Skin of body (tissue), 2 donors: Measurements from ENCODE around the gene SPARCL1. TPM values are rescaled to one million over a fixed set of nuclear protein-coding genes. Genes with fewer than 3 reads are reported as not detected.

Source experiments
- DNase-seq: peaks from one replicate; lab custom pipeline; 2025; lab: John Stamatoyannopoulos, UW
- total RNA-seq: library from RNA; depleted of rRNA; stranded (reverse); fragments of >200 nt; gene quantifications from one replicate; pipeline ENCODE4 v1.2.3, GENCODE V29; 2014

SPARCL1 gene
- total RNA-seq, 1 donor from 2014 or later = 118 TPM

DNA sequence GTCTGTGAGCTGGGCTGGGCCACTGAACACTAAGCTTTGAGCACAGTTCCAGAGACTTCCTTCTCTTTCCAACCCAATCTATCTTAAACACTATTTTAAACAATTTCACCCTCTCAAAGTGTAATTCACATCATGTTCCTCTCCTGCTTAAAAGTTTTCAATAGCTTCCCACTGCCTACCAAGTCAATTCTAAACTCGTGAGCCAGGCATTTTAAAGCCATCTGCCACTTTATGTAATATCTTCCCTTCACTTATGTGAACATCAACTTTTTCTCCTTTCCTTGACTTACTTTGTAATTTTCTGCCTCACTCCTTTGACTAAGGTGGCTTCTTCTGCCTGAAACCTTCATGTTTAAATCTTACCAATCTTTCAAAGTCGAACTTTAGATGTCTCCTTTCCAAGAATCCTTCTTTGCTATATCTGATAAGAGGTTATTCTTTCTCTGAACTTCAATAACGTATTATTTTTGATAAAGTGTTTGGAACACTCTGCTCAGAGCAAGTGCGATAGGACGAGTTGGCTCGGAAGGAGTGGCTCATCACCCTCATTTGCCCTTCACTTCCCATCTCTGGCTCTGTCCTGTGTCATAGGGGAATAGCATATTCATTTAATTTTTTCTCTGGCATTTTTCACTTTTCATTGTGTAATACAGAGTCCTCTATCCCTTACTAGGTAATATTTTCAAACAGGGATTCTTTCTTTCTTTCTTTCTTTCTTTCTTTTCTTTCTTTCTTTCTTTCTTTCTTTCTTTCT, 13.0 kb upstream of the SPARCL1 start:
- DNase-seq = no peak

DNA sequence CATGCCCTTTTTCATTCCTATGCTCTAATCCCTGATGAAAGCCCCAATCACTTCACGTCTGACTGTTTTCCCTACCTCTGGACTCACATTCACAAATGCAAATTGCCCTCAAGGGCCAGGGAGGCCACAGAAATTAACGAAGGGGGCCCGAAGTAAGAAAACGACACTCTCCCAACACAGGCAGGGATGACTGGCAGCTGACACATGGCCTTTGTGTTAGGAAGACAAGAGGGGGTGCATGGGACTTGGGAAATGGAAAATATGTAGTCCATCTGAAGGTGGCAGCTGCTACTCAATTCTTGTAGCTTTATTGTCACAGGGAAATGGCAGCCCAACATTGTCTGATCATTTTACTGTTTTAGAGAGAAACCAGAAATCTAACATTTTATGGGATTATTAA, 12.3 kb upstream of the SPARCL1 start:
- no peak for DNase-seq

DNA sequence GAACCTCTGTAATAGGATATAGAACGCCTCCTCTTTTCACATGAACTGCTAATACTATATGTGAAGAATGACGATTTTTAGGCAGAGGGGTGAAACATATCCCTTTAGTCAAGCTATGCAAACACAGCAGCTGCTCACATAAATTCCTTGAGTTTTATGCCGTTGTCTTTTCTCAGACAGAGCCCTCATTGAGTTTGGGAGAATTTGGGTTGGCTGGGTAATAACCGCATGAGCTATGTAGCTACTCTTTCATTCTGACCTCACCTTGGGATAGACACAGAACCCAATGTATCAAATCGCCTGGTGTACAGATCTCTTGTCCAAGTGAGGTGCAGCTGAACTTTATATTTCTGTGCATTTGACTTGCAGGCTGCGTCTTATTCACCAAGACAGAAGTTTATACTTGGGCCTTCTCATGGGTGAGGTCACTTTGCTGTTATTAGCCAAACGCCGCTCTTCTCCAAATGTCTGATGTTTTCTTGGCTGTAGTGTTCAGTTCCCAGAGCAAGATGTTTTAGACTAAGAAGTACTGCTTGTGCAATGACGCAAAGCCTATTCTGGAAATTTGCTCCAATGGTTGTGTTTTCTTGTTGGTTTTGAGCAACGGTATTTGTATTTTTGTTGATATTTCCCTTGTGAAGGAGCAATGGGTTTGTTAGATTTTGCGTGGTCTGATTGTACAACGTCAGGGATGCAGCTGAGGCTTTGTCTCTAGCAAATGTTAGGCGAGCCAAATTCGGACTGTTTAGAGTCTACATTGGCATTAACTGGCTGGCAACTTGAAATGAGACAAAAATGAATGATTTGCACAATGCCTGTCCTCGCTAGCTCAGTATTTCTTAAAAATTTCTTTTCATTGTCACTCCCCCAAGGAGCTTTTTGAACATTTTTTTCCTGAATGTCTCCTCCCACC, 11.2 kb upstream of the SPARCL1 start:
- peak; percentile 86 for DNase-seq

DNA sequence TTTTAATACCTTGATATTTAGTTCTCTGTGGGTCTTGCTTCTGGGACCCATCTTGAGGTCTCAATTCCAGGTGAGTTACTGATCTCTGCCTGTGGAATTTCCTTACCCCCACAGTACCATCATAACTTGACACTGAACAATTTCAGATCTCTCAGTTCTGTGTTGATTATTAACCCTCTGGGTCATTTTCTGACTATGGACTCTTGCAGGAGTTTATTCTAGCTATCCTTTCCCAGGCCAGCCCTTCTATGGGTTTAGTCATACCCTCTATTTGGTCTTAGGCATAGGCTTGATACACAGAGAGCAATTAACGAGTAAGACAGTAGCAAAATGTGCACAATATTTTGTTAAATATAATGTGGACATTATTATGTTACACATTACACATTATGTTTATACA, 3.7 kb upstream of the SPARCL1 start:
- DNase-seq = no peak

DNA sequence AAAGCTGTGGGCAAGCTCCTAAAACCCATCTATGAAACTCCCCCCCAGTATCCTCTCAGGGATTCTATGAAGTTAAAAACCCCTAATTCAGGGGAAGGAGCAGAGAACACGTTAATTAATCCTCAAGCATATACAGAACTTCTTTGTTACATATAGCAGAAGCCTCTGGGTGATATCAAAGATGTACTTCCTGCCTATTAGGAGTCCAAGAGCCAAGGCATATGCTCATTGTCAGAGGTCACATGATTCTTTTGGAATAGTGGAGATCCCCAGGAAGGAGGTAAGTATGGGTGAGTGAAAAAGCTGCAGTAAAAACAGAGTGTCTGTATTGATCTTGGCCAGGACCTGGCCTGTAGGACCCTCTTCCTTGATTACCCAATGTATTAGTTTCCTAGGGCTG, 2.9 kb upstream of the SPARCL1 start:
- DNase-seq = no peak

DNA sequence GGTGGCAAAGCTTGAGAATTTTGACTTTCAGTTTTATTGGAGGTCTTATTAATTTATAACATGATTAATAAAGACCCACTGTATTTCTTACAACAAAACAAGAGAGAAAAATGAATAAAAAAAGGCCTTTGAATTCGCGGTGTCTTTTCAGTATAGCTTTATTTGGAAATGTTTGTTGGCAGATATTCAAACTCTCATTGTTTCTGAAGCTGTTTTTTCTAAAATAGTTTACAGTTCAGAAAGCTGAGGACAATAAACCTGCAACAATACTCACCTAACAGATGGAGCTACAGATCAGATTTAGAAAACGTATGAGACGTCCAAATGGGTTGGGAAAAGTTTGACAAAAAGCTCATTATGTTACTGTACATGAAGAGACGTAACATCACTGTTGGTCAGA, 2.4 kb upstream of the SPARCL1 start:
- no peak for DNase-seq

DNA sequence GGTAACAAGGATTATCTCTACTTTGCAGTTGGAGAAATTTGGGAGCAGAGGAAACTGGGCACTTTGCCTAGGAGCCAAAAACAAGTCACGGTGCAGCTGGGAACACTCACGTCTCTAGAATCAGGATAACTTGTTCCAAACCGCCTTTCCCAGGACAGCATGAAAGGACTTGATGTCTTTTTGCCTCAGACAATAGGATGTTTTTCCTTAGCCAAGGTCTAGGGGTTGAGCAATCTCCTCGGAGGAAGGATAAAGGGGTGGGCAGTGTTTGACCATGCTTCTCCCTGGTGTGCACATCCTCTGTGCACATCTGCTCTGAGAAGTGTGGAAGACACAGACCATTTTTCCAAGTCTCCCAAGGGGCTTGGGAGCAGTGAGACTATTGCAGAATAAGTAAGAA, 1.7 kb upstream of the SPARCL1 start:
- peak; percentile 34 for DNase-seq

DNA sequence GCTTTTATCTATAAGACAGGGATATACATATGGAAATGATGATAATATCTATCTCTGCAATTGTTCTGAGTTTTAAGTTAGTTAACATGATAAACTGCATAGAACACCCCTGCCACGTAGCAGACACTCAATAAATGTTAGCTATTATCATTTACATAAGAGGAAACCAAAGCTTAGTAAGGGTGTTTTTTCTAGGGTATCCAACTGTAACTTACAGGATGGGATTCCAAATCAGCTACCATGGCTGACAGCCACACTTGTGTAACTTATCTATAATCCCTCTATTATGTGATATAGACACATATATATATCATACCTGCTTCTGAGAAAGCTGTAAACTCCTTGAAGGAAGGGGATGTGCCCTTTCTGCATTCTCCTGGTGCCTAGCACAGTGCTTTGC, 1.1 kb upstream of the SPARCL1 start:
- no peak for DNase-seq

DNA sequence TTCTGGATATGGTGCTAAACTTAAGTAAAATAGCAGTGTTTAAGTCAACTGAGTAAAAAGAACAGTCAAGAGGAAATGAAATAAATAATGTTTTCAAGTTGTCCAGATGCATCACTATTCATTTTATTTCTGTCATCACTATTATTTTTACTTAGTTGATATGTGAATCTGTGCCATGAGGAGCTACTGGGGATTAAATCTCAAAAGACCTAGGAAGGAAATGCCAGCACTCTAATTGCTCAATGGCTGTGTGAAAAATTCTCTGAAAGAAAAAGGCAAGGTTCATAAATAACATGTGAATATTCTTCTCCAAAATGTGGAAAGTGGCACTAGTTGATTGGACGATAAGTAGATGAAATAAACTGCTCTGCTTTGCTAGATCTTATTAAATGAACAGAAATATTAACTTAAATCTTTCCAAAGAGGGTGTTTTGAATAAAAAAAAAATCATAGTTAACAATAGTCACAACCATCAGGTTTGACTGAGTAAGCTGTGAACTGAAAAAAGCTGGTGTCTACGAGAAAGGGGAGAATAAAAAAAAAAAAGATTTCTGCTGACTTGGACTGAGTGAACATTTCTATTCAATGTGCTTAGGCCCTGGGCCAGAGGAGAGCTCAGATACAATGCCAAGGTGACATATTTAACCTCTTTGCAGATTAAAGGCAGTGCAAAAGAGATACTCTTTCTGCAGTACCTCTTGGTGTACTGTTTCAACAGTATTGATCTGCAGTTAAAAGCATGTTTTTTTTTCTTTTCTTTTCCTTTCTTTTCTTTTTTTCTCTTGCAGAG, 1.6 kb downstream of the SPARCL1 start:
- DNase-seq = peak; percentile 19

DNA sequence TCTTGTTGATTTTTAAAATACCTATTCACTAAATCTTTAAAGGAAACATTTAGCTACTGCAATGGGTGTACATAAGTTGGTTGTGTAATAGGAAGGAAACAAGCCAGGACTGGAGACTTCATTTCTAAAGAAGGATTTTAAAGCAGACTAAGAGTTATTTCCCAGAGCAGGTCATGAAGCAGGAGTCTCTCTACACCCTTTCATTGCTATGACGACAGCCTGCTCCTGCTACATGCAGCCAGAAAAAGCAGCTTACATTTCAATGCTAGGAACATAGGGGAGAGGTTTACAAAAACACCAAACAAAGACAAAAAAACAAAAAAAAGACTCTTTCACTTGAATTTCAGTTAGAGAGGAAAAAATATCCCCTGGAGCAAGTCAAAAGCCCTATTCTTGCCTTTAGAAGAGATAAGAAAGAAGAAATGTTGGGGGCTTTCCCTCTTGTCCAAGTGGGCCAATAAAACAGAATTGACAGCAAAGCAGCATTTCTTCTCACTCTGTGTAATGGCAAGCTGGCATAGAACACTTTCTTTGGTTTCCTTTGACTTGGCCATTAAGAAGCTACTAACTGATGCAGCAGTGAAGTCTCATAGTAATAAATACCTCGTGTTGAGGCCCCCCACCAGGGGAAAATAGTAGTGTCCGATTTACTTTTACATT, 3.4 kb downstream of the SPARCL1 start:
- peak; percentile 30 for DNase-seq

DNA sequence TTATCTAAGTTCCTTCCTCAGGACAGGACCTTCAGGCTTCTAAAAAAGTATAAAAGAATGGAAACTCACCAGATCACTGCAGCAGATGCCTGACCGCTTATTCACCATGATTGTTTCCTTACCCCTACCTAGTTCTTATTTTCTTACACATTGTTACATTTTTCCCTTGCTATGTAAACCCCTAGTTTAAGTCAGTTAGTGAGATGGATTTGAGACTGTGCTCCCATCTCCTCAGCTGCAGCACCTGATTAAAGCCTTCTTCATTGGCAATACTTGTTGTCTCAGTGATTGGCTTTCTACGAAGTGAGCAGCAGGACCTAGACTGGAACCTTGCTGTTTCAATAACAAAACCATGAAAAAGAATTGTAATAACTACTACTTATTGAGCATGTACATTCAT, 4.7 kb downstream of the SPARCL1 start:
- DNase-seq = no peak

DNA sequence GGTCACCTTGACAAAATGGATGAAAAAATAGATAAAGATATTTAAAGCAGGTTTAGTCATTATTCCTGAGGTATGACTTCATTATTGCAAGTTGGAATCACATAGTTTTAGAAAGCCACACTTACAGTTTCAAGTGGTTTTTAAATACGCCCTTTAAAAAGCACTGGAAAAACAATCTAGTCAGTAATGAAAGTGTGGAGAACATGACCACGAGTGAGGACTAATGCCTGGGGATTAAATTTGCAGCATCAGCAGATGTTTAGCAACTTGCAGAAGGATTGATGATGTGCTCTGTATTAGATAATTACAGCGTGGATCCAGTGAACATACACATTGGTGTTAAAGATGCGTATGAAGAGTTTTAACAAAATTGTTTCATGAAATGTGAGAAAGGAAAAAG, 5.9 kb downstream of the SPARCL1 start:
- DNase-seq = no peak

DNA sequence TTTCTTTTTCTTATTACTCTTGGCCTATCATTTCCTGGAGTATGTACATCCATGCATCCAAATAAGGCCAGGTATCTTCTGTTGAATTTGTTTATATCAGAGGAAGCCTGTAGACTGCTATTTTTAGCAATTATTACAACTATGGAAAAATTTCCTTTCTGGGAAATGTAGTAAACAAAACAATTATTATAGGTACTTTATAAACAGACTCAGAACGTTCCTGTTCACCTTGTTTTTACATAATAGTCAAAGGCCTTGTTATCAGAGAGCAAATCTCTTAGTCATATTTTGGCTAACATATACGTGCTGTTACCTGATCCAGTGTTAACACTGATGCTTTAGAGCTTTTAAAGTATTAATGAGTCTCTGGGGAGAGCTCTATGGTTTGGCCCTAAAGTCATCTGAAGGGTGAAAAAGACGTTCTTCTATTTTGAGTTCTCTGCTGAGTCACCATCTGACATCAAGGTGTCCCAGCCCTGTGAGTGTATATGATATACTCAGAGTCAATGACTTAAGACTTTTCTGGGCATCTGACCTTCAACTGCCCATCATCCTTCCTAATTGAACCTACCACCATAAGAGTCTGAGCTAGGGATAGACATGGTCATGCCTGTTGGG, 7.3 kb downstream of the SPARCL1 start:
- no peak for DNase-seq

DNA sequence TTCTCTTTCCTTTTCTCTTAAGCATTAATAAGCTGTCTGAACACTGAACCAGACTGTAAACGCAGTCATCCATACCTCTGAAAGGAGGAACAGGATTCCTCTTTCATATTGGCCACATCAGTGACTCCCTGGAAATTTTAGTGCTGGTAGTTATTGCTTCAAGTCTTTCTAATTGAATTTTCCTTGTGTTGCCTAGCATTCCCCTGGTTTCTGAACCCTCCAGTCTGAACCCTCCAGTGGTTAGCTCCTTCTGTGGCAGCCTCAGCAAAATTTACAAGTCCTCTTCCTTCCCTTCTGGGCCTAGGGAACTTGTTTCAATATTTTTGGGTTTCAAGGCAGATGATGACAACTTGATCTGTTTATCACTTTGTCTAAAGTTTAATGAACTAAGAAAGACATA, 7.9 kb downstream of the SPARCL1 start:
- no peak for DNase-seq

DNA sequence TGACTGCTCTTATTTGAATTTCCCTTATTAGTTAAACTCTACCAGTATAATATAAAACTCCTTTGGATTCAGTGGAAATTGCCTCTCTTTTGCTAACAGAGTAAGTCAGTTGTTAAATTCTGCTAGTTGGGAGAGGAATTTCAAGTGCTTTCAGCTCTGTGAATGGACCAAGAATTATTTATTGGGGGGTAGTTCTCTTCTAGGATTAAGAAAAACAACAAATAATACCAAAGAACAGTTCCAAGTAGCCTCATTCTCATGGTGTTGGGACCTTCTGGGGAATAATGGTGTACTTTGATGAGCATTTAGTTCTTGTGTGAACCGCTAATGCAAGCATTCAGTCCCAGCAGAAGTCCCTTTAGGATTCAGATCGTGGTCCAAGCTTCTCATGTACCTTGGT, 11.6 kb downstream of the SPARCL1 start:
- DNase-seq = no peak

DNA sequence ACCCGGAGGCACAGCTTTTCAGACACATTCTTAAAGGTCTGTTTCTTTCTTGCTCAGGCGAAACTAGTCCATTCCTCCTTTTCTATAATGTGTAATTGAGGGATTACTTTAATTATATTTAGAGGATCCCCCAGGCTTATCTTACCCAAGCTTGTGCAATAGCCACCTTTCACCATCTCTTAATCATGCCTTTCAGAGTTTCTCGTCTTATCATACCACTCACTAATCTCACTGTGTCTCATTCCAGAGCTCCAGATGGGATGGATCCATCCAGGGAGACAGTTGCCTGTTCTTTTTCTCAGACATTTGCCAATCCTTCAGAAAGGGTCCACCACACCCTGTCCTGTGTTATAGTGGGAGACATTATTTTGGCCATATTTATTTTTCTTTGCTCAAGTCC, 12.5 kb downstream of the SPARCL1 start:
- DNase-seq = no peak

DNA sequence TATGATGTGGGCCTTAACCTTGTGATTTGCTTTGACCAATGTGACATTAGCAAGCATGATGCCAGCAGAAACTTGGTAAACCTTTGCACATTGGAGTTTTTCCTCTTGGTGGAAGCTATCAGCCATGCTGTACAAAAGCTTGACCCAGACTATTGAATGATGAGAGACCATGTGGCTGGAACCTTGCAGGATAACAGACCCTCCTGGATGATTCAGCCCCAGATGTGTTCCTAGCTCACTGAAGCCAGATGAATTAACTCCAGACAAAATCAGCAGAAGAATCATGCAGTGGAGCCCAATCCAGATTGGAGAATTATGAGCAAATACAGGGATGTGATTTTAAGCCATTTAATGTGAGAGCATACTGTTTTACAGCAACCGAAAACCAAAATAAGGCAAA, 16.8 kb downstream of the SPARCL1 start:
- DNase-seq = no peak

DNA sequence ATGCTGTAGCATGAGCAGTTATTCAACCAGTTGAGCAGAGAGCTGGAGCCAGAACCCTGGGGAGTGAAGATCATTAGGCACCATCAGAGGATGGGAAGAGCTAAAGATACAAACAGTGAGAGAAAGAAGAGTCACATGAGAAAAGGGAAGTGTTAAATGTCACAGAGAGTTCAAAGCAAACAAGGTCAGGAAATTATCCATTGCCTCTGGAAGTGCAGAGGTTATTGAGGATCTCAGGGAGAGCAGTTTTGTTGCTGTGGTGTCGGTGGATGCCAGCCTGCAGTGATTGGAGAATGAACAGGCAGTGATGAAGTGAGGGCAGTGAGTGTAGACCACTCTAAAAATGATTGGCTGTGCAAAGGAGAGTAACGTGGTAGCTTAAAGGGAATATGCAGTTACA, 17.7 kb downstream of the SPARCL1 start:
- DNase-seq = no peak

DNA sequence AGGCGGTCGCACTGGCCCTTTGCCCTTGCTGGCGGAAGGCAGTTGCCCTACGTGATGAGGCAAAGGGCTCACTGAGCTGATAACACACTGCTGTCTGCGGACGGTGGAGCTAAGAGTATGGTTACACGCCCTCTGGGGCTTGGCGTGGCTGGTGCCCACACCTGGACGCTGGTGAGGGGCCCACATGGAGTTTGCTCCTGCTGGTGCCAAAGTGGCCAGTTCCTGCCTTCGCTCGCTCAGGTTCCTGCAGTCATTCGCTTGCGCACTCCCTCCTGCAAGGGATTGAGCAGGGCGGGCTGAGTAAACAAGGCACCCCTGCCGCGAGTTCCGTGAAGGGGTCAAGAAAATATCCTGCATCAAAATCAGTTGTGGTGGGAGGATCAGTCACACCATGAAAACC, 18.4 kb downstream of the SPARCL1 start:
- no peak for DNase-seq

DNA sequence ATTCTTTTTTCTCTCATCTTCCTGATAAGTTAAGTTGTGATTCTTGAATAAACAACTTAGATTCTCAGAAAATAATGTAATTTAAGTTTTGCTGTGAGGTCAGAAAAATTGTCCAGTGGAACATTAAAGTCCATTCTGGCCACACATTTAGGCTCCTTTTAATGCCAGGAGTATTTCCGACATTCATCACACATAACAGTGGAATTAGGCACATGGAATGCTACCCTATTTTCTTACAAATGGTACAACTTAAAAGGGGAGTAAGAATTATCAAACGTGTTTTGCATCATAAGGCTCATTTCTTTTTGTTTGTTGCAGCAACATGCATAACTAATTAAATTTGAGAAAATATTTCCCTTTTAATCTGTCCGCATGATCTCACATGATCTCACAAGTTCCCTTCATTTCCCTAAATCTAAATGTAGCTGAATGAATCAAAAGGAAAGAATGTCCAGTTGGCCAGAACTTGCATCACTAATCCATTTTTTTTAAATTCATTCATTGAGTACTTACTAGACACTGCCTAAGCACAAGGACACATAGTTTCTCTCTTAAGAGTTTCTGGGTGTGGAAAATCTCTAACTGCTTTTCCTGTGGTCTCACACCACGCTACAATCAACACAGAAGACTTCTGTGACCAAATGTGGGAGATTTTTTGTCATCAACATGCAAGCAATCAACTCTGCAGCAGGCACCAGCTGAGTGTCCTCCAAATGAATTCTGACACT, 22.0 kb downstream of the SPARCL1 start:
- peak; percentile 54 for DNase-seq
